NCI-H524 treated with DMSO at 0.1 percent for 48 hours (cell line): Measurements from ENCODE around the gene ATP10B.
"Not testable (repeated sequence)": the region's sequence is repeated elsewhere in the genome, so short reads cannot be mapped to it uniquely, and the experiment has no call there.

Source experiments
- DNase-seq: peaks from one replicate; lab custom pipeline; 2025; lab: John Stamatoyannopoulos, UW

Gene ATP10B, protein sequence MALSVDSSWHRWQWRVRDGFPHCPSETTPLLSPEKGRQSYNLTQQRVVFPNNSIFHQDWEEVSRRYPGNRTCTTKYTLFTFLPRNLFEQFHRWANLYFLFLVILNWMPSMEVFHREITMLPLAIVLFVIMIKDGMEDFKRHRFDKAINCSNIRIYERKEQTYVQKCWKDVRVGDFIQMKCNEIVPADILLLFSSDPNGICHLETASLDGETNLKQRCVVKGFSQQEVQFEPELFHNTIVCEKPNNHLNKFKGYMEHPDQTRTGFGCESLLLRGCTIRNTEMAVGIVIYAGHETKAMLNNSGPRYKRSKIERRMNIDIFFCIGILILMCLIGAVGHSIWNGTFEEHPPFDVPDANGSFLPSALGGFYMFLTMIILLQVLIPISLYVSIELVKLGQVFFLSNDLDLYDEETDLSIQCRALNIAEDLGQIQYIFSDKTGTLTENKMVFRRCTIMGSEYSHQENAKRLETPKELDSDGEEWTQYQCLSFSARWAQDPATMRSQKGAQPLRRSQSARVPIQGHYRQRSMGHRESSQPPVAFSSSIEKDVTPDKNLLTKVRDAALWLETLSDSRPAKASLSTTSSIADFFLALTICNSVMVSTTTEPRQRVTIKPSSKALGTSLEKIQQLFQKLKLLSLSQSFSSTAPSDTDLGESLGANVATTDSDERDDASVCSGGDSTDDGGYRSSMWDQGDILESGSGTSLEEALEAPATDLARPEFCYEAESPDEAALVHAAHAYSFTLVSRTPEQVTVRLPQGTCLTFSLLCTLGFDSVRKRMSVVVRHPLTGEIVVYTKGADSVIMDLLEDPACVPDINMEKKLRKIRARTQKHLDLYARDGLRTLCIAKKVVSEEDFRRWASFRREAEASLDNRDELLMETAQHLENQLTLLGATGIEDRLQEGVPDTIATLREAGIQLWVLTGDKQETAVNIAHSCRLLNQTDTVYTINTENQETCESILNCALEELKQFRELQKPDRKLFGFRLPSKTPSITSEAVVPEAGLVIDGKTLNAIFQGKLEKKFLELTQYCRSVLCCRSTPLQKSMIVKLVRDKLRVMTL (N-terminal part only)

DNA sequence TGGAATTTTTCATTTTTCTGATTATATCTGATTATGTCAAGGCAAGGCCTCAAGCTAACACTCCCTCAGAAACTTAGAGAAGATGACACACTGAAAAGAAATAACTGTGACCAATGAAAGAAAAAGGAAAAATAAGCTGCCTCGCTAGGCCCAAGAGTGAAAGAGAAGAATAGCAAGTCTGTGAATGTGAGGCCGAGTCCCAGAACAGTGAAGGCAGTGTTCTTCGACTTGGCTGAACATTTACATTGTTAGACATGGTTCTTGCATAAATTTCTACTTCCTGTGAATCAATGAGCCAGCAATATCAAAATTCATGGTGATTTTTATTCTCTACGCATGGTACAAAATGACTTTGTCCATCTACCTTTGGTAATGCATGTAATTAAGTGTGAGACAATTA, at the start of gene ATP10B:
Gene ATP10B (minus strand): TSS at position 163 of the 400 bp plus-strand sequence. CDS start 164,137 bp downstream, outside the sequence.
- DNase-seq, result no peak

DNA sequence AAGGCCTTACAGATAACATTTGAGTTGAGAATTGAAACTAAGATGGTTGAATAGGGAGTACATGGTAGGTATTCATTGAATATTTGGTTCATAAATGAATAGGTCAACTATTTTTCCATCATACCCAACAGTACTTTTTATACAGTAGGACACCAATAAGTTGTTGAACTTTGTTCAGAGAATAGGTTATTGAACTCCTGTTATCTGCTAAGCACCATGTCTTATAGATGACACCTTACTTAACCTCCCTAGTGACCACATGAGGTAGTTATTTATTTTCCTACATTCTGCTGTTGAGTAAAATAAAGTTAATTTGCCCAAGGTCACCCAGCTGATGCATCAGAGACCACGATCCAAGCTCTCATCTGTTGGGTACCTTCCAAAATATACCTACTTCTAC, 49.6 kb upstream of the ATP10B start:
- DNase-seq, result no peak

DNA sequence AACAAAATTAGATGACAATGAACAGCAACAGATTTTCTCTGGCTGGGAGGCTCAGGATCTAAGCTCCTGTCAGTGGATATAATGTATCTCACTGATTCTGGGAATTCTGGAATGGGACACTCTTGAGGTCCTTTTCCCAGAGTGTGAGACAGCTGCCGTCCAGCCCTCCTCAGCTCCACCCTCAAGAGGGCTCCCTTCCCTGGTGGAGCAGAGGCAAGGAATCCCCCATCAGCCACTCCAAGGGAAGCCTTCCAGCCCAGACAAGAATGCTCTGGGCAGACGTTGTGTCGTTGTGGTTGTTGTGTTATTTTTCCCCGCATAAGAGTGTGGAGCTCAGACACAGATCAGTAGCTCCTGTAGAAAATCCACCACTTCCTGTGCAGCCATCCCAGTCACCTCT, 47.7 kb upstream of the ATP10B start:
- no peak for DNase-seq

DNA sequence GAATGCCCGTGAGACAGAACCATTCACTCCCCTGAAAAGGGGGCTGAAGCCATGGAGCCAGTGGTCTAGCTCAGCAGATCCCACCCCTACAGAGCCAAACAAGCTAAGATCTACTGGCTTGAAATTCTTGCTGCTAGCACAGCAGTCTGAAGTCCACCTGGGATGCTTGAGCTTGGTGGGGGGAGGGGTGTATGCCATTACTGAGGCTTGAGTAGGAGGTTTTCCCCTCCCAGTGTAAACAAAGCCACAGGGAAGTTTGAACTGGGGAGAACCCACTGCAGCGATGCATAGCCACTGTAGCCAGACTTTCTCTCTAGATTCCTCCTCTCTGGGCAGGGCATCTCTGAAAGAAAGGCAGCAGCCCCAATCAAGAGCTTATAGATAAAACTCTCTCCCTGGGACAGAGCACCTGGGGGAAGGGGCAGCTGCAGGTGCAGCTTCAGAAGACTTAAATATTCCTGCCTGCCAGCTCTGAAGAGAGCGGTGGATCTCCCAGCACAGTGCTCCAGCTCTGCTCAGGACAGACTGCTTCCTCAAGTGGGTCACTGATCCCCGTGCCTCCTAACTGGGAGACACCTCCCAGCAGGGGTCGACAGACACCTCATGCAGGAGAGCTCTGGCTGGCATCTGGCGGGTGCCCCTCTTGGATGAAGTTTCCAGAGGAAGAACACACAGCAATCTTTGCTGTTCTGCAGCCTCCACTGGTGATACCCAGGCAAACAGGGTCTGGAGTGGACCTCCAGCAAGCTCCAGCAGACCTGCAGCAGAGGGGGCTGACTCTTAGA, 41.4 kb upstream of the ATP10B start:
- not testable (repeated sequence) for DNase-seq

DNA sequence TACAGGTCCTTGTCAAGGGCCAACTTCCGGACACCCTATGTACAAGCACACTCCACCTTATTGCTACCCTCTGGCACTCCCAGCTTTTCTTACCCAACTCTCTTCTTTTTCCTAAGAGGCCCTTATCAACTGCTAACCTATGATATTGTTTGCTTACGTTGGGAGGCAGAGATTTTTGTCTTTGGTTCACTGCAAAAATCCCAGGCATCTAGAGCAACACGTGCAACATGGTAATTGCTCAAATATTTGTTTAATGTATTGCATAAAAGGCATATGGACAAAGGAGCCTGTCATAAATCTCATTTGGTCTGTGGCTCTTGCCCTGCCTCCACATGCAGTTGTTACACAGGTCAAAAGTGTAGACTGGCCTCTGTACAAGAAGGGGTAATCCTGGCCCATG, 35.8 kb upstream of the ATP10B start:
- no peak for DNase-seq

DNA sequence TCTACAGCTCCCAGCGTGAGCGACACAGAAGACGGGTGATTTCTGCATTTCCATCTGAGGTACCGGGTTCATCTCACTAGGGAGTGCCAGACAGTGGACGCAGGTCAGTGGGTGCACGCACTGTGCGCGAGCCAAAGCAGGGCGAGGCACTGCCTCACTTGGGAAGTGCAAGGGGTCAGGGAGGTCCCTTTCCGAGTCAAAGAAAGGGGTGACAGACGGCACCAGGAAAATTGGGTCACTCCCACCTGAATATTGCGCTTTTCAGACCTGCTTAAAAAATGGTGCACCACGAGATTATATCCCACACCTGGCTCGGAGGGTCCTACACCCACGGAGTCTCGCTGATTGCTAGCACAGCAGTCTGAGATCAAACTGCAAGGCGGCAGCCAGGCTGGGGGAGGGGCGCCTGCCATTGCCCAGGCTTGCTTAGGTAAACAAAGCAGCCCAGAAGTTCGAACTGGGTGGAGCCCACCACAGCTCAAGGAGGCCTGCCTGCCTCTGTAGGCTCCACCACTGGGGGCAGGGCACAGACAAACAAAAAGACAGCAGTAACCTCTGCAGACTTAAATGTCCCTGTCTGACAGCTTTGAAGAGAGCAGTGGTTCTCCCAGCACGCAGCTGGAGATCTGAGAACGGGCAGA, 21.7 kb upstream of the ATP10B start:
- DNase-seq, result not testable (repeated sequence)

DNA sequence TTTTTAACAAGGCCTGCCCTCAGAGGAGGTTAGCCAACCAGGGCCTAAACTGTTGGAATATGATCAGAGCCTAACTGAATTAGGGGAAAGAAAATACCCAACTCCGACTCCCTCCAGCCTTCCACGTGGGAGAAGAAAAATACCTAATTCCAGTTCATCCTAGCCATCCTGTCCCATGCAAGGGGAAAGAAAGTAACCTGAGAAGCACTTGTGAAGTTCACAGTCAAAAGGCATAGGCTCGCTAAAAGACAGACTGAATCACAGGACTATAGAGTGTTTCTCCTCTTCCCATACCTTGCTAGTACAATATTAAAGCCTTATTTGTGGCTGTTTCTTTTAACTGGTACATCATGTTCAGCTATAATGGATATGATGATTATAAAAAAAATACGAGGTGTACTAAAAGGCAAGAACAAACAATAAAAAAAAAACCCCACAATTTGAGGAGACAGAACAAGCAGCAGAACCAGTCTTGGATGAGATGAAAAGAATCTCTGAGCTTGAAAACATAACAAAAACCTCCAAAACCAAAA, 18.0 kb upstream of the ATP10B start:
- no peak for DNase-seq

DNA sequence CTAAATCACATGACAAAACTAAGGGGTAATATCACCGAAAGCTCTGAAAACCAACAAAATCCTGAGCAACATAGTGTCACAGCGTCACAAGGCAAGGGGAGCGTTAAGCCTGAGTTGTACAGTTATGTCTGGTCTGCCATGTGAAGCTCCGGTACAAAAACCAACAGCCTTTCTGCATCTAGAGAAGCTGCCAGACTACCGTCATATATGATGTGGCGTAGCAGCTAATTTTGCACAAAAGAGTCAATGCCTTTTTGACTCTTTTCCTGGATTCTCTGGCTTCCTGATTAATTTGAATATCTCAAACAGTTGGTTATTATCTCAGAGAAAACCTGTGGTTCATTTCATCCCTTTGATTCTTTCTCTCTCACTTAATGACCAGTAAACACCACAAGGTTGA, 16.0 kb upstream of the ATP10B start:
- DNase-seq, result no peak

DNA sequence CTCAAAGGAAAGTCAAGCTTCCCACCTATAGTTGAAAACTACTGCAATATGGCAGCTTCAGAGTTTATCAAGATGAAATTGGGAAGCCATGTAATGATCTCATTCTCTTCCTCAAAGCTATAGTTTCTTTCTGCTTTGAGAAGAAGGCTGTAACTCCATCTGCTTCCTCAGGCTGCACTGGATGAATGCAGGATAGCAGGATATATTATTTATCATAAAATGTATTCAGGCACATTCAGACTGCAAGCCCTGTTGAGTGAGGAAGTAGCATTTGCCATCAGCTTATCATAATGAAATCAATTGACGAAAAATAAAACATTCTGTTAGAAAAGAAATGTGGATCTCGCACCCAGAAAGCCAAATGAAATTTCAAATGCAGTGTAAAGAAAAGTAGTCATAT, 560 bp downstream of the ATP10B start:
- DNase-seq, result no peak

DNA sequence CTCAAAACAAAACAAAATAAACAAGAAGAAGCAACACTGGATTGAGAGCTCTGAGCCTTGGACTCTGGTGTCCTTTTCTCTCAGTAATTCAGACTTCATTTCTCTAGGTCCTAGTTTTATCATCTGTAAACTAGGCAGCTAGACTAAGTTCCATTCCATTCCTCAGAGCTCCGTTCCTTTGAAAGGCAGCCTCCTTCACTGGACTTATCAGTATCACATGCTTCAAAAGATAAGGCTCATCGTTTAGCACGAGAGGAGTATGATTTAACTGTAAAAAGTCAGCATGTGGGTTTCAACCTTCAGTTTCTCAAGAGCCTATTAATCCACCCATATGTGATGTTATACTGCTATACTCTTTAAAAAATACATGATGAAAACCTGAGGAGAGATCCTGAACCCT, 1.6 kb downstream of the ATP10B start:
- no peak for DNase-seq

DNA sequence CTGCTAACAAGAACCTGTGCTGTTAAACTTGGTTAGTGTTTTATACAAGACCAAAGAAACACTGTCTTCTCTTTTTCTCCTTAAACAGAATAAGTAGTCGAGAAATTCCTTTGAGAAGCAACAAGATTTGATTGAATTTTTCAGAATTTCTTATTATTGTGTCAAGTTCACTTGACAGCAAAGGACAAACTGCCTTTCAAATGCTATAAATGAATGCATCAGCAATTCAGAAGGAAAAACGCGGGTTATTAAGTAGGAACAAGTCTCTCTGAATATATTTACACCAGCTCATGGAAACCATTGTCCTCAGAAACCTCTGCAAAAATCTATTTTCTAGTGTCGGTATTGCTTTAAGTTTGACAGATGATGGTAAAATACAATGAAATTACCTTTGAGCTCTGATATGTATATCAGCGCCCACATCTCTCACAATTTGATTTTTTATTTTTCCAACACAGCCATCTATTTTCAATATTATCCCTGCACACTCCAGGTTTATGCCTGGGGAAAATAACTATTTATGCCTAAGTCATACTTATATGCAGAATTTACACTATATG, 4.4 kb downstream of the ATP10B start:
- DNase-seq, result no peak

DNA sequence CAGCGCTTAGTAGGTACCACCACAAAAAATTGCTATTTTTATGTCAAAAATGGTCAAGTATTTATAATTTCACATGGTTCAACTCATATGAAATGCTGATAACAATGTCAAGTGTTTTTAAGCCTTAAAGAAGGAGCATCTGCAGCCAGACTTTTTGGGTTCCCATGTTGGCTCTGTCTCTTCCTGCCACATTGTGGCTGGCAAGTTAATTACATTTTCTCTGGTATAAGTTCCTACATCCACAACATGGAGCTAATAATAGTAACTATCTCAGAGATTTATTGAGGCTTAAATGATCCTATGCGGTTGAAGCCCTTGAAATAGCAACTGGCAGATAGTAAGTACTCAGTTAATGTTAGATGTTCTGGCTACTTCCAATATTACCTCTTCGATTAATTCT, 5.4 kb downstream of the ATP10B start:
- no peak for DNase-seq

DNA sequence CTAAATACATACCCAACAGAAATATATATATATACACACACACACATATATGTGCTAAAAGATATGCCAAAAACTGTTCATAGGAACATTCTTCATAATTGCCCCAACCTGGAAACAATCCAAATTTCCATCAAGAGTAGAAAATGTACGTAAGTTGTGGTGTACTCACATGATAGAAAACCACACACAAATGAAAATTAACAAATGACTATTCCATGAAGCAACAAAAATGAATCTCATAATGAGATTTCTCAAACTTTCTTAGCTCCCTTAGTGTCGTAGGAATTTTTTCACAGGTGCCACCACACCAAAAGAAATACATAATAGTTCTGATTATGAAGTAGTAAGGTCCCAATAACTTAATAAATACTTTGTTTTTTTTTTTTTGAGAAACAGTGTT, 7.8 kb downstream of the ATP10B start:
- DNase-seq, result no peak

DNA sequence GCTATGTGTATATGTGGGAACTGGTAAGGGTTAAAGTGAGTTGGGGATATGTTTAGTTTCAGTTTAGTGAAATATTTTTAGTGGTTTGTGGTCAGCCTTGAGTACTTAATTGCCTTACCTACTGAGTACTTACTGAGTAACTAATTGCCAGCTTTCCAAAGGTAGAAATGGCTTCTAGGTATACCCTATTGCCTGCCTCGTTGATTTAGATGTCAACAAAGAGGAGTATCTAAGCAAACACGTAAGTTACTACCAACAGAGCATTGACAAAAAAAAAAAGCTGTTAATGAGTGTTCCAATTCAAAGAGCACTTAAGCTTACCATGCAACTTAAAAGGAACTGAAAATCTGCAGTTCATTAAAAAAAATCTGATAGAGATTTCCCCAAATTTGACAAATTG, 8.8 kb downstream of the ATP10B start:
- DNase-seq, result no peak

DNA sequence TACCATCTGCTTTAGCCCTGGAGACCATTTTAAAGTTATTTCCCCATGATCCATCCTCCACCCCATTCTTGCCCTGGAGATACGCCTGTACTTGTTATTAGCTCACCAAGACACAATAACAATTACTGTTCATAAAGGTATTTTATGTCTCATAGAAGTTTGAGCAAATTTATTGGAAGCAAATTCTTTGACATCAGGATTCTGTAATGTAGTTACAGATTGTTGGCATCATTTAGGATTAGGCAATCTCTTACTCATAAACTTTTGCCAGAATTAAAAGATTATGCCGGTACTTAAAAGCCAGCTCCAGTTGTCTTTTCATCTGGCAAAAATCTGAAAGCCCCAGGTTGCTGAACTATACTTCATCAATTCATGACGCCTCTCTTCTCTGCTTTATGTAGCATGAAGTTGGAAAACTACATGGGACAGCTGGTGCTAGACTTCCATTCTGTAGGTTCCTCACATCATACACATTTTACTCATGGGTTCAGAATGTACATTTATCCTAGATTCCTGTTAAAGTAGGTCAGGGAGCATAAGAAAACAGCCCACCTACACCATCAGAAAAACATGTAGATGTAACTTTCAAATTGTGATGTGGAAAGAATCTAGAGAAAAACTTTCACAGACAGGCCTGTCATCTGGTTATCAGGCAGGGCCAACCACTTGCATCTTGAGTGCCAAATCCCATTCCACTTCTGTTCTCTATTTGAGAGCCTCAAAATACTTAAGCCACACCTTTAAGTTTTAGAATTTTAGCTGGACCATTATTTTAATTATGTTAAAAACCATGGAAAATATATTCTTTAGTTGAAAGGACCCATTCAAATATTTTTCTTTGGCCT, 14.0 kb downstream of the ATP10B start:
- DNase-seq, result peak; percentile 26

DNA sequence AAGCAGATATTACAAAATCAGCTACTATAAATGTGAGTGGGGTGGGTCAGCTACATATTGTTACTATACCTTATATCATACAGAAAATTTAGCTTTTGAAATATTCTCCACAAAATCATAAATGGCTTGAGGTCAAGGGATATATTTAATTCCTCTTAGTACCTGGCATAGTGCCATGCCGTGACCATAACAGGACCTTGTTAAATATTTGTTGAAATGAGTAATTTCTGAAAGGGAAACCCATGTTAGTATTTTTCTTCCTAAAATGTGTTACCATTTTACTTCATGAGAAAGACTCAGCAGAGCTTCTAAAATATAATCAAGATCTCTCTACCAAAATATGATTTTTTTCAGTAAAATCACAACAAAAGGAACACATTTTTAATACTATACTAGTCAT, 14.8 kb downstream of the ATP10B start:
- DNase-seq, result no peak

DNA sequence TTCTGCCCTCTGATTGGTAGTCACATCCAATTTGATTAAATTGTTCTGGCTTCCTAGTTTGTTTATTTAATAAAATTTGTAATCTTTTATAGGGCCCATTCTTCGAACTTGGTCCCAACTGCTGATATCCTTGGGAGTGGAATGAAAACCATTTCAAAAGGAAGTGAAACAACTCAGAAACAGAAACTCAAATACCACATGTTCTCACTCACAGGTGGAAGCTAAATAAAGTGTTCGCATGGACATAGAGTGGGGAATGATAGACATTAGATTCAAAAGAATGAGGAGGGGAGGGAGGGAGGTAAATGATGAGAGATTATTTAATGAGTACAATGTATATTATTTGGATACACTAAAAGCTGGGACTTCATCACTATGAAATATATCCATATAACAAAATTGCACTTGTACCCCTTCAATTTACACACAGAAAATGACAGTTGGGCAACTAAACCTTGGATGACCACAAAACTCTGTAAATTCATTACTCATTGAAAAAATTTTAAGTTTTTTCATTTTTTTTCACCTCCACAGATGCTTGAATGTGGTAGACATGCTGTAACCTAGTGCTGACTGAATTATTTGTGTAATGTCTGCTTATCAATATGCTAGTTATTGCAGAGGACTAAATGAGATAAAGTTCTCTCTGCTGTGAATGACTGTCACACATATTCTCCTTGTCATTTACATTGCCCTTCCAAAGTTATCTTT, 16.0 kb downstream of the ATP10B start:
- no peak for DNase-seq

DNA sequence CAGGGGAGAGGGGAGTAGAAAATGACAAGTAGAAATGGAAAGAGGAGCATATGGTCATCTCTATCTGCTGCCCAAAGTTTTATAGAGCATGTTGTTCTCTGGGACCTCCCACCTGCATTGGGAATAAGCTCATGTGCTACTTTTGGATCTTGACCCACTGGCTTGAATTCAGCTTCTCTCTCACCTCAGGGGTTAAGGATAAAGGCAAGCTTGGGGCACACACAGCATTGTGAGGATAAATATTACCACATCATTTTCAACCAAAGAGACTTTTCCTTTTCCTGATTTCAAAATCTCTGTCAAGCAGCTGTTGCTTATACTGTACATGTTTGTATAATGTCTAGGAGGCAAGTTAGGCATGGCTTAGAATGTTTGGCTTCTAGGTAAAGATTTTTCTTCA, 16.6 kb downstream of the ATP10B start:
- no peak for DNase-seq

DNA sequence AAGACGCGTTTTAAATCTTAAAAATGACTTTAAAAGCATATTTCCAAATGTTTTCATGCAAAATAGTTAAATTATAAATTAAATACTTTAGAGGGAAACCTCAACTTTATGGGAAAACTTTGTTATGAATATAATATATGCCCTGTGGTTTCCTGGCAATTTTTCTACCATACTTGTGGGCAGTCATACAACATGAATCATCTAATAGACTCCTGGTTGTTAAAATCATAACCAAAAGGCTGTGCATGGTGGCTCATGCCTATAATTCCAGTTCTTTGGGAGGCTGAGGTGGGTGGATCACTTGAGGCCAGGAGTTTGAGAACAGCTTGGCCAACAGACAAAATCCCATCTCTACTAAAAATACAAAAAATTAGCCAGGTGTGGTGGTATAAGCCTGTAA, 18.2 kb downstream of the ATP10B start:
- DNase-seq, result no peak
